HG03354 (cell line): ENCODE data around the gene HOXC4.

Source experiments
- ATAC-seq: cut with Tn5 transposase; IDR thresholded peaks from one replicate; pipeline ENCODE4 v1.9.1; 2021; ENCODE audit warnings: mild to moderate bottlenecking; ENCODE audit not compliant: unreplicated experiment, poor library complexity, severe bottlenecking

Gene HOXC4

DNA sequence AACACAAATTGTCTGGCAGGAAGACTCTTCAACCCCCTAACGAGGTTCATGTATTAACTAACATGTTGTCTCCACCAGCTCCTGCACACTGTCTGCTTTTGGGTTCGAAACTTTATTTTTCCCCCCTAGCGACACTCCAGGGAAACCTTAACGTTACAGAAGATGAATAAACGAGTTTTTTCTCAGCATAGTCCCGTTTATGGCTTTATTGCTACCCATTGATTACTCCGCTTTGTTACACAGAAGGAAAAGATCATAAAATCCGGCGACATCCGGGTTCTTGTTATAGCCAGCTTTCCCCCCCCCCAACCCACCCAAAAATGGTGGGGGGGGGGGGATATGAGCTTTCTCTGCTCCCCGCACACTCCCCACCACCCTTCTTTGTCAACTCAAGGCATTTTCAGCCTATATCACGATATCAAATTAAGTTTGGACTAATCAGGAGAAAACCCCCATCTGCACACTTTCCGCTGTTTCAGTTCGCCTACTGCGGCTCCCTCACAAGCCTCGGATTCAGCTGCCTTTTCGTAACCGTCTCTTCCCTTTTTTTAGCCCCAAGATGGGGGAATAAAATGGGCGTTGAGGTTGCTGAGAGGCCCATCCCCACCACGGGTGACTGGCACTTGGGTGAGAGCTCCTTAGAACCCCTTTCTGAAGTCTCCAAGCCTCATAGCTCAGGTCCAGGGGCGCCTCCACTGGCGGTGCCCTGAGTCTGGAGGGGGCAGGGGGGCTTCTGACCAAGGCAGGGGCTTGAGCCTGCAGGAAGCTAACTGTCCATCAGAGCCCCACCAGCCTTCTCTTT is 26.8 kb upstream of the HOXC4 start:
- ATAC-seq = no peak

DNA sequence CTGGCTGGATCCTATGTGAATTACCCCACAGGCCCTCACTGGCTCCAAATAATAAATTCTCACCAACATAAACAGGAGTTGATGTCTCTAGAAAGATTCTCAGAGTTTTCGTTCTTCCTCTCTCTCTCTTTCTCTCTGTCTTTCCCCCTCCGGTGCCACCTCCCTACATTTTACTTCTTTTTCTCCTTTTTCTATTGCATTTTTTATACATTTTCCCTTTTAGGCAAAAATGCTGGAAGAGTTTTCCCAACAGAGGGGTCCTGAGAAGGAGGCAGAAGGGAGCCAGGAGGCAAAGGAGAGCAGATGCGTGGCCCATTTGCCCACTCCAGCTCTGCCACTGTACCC is 26.2 kb upstream of the HOXC4 start:
- no peak for ATAC-seq

DNA sequence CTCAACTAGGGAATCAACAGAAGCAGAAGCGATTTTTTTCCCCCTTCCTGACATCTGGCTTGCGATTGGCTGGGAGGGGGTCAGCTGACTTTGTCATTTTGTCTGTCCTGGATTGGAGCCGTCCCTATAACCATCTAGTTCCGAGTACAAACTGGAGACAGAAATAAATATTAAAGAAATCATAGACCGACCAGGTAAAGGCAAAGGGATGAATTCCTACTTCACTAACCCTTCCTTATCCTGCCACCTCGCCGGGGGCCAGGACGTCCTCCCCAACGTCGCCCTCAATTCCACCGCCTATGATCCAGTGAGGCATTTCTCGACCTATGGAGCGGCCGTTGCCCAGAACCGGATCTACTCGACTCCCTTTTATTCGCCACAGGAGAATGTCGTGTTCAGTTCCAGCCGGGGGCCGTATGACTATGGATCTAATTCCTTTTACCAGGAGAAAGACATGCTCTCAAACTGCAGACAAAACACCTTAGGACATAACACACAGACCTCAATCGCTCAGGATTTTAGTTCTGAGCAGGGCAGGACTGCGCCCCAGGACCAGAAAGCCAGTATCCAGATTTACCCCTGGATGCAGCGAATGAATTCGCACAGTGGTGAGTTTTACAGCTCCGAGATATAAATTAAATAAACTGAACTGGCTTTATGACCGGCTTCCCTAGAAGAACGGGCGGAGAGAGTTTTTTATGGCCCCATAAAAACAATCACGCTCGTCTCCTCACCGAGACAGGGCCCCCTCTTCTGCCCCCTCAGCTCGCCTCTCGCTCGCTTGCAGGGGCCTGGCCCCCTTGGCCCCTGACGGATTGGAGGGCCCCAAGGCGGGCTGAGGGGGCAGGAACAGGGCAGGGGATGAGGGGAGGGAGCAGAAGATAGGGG is 25.1 kb upstream of the HOXC4 start, which contains the start of gene HOXC6:
Gene HOXC6, plus strand, starts transcription at position 127 of the 888 bp plus-strand sequence. Its CDS starts 82 bp downstream, at position 209.
- no peak for ATAC-seq

DNA sequence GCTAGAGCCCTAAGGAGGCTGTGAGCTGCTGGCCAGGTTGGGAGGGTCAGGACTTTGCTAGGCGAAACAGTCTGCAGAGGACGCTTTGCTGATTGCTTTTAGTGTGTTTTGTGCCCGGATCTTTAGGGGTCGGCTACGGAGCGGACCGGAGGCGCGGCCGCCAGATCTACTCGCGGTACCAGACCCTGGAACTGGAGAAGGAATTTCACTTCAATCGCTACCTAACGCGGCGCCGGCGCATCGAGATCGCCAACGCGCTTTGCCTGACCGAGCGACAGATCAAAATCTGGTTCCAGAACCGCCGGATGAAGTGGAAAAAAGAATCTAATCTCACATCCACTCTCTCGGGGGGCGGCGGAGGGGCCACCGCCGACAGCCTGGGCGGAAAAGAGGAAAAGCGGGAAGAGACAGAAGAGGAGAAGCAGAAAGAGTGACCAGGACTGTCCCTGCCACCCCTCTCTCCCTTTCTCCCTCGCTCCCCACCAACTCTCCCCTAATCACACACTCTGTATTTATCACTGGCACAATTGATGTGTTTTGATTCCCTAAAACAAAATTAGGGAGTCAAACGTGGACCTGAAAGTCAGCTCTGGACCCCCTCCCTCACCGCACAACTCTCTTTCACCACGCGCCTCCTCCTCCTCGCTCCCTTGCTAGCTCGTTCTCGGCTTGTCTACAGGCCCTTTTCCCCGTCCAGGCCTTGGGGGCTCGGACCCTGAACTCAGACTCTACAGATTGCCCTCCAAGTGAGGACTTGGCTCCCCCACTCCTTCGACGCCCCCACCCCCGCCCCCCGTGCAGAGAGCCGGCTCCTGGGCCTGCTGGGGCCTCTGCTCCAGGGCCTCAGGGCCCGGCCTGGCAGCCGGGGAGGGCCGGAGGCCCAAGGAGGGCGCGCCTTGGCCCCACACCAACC is 23.9 kb upstream of the HOXC4 start:
- ATAC-seq = no peak

- no peak for ATAC-seq
Observed at GRCh38 chr12:54030442-54030801, 23.2 kb upstream of the HOXC4 start.

- no peak for ATAC-seq
Observed at GRCh38 chr12:54030889-54031471, 22.7 kb upstream of the HOXC4 start.

- no peak for ATAC-seq
Observed at GRCh38 chr12:54031480-54031879, 22.2 kb upstream of the HOXC4 start.

GRCh38 chr12:54032086-54032619 is 21.5 kb upstream of the HOXC4 start:
- ATAC-seq = no peak

GRCh38 chr12:54032627-54033100 is 21.0 kb upstream of the HOXC4 start, which contains the start of gene HOXC5:
TSS of gene HOXC5 (plus strand) at chr12:54033050. CDS start at chr12:54033123, 73 bp downstream.
- no peak for ATAC-seq

- ATAC-seq = no peak
Observed at GRCh38 chr12:54033106-54033979, 20.3 kb upstream of the HOXC4 start.

- no peak for ATAC-seq
Observed at GRCh38 chr12:54033980-54034784, 19.5 kb upstream of the HOXC4 start.

- ATAC-seq = no peak
Observed at GRCh38 chr12:54034785-54035310, 18.8 kb upstream of the HOXC4 start.

GRCh38 chr12:54035568-54036264 is 17.9 kb upstream of the HOXC4 start:
- ATAC-seq = no peak

GRCh38 chr12:54036620-54037359 is 16.8 kb upstream of the HOXC4 start:
- no peak for ATAC-seq

DNA sequence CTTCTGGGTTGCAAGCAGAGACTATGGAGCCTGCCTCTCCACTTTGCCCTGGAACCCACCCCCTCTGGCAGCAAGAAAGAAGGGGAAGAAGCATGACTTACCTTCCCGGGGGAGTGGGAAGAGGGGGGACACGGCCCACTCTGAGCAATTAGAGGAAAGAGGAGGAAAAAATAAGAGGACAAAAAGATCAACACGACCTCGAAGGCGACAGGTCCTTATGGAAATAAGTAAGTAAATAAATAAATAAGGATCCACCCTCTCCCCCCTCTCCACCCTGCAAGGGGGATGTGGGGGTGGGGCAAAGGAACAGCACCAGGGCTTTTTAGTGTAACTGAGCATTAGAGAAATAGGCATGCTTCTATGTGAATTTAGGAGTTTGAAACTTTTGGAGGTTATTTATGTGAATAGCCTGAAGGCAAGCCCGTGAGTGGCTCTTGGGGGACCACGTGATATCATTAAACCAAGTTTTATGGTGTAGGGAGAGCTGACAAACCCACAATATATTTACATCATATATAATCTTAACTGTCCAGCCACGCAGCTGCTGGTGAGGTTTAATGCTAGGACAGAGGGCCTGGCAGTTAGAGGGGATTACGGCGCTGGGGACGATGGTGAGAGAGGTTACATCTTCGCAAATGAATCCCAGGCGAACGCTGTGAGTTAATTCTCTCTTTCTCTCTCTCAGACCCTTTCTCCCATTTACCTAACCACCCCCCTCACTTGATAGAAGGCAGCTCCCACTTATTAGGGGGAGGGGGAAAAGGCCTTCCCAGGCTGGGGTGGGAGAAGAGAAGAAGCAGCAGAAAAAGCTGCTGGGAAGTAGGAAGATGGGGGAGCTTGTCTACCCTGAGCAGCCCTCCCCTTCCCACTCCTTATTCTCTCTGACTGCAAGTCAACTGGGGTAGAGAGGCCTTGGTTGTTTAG is 16.0 kb upstream of the HOXC4 start:
- no peak for ATAC-seq
